ENCODE results near the gene NOP56.
"Not testable (repeated sequence)": the region's sequence is repeated elsewhere in the genome, so short reads cannot be mapped to it uniquely, and the experiment has no call there.

NOP56 gene

GRCh38 chr20:2640899-2641298 lies 11.5 kb upstream of the NOP56 start:
- no peak for DNase-seq (ENCODE audit: low read depth)

DNA sequence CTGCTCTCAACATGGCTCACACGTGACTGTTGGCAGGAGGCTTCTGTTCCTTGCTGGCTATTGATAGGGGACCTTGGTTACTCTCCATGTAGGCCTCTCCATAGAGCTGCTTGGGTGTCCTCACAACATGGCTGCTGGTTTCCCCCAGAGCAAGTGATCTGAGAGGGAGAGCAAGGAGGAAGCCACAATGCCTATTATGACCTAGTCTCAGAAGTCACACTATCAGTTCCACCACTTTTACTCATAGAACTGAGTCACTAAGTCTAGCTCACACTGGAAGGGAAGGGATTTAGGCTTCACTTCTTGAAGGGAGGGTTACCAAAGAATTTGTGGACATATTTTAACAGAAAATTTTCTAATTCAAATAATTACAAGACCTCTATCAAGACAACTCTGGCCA lies 8.7 kb upstream of the NOP56 start:
- DNase-seq (ENCODE audit: low read depth), result no peak

- peak; percentile 44 for DNase-seq (ENCODE audit: low read depth)
These were observed 508 bp downstream of the NOP56 start for GRCh38 chr20:2652724-2653555.

DNA sequence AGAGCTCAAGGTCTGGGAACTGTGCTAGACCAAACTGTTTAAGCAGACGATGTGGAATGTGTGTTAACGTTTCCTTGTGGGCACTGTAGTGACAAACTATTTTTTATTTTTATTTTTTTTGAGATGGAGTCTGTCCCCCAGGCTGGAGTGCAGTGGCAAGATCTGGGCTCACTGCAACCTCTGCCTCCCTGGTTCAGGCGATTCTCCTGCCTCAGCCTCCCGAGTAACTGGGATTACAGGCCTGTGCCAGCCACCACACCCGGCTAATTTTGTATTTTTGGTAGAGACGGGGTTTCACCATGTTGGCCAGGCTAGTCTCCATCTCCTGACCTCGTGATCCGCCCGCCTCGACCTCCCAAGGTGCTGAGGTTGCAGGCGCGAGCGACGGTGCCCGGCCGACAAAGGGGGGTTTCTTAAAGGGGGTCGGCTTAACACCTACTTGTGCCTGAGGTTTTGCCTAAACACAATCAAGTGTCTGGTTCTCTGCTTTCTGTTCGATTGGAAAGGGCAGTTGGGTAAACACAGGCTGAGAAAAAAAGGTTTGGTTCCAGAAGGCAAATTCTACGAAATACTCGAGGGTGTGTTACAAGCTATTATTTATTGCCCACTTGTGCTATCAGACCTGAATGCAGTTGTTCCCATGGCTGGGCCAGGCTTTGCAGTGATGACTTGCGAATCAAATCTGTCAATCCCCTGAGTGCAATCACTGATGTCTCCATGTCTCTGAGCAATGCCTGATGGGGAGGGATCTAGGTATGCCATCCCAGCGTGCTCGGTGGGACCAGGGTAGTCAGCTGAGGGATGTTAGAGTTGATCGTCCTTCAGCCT lies 1.3 kb downstream of the NOP56 start:
- DNase-seq (ENCODE audit: low read depth), result no peak

GRCh38 chr20:2654384-2654822 lies 2.0 kb downstream of the NOP56 start:
- no peak for DNase-seq (ENCODE audit: low read depth)

GRCh38 chr20:2654831-2655230 lies 2.4 kb downstream of the NOP56 start:
- DNase-seq (ENCODE audit: low read depth), result no peak

DNA sequence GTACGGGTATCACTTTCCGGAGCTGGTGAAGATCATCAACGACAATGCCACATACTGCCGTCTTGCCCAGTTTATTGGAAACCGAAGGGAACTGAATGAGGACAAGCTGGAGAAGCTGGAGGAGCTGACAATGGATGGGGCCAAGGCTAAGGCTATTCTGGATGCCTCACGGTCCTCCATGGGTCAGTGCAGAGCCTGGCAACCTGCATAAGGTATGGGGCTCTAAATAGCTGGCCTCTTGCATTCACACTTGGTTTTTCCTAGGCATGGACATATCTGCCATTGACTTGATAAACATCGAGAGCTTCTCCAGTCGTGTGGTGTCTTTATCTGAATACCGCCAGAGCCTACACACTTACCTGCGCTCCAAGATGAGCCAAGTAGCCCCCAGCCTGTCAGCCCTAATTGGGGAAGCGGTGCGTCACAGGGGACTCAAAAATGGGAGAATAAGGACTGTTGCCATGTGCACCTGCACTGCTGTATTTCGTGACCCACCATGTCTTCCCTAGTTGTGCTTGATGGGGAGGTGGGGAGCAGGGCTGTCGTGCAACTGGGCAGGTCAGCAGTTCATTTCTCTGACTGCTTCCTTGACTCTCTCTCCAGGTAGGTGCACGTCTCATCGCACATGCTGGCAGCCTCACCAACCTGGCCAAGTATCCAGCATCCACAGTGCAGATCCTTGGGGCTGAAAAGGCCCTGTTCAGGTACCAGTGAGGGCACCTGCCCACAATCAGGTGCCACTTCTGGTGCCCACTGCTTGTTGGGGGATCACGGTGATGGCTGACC lies 3.1 kb downstream of the NOP56 start:
- no peak for DNase-seq (ENCODE audit: low read depth)

DNA sequence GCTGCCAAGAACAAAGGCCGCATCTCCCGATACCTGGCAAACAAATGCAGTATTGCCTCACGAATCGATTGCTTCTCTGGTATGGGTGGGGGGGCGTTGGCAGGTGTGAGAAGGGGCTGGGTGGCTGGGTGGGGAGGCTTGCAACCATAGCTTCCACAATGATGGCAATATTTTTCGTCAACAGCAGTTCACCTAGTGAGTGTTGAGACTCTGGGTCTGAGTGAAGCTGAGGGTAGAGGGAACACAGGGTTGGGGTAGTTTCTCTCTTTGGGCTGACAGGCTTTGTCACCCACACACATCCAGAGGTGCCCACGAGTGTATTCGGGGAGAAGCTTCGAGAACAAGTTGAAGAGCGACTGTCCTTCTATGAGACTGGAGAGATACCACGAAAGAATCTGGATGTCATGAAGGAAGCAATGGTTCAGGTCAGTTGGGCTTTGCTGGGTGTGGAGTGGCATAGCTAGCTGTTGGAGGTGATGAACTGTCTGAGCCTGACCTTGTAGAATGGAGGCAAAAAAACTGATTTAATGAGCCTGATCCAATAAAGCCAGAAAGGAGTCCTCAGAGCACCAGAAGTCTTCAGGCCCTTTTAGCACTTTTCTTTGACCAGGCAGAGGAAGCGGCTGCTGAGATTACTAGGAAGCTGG lies 4.2 kb downstream of the NOP56 start:
- no peak for DNase-seq (ENCODE audit: low read depth)

GRCh38 chr20:2657241-2657640 lies 4.8 kb downstream of the NOP56 start:
- no peak for DNase-seq (ENCODE audit: low read depth)

- no peak for DNase-seq (ENCODE audit: low read depth)
These were observed 5.2 kb downstream of the NOP56 start for GRCh38 chr20:2657674-2658073.

- peak; percentile 44 for DNase-seq (ENCODE audit: low read depth)
These were observed 6.3 kb downstream of the NOP56 start for GRCh38 chr20:2658414-2659354.

- DNase-seq (ENCODE audit: low read depth), result no peak
These were observed 7.1 kb downstream of the NOP56 start for GRCh38 chr20:2659547-2659946.

DNA sequence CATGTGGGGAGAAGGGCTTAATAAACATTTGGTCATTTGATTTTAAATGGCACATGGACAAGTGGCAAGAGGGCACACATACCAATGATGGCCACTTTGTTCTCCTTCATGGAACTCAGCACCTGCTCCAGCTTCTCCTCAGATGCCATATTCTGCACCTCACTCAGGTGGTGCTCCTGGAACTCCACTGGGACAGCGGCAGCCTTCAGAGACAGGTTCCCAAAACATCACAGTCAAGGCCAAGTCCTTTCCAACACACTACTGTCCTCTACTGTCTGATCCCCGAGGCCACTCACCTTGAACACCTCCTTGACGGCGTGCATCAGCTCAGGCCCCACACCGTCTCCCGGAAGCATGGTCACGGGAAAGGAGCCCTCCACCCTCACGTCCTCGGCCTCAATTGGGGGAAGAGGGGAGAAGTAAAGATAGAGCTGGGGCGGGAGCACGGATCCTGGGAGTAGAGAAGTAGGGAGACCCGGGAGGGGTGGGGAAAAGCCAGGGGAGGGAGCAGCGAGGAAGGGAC lies 11.0 kb downstream of the NOP56 start:
- no peak for DNase-seq (ENCODE audit: low read depth)

DNA sequence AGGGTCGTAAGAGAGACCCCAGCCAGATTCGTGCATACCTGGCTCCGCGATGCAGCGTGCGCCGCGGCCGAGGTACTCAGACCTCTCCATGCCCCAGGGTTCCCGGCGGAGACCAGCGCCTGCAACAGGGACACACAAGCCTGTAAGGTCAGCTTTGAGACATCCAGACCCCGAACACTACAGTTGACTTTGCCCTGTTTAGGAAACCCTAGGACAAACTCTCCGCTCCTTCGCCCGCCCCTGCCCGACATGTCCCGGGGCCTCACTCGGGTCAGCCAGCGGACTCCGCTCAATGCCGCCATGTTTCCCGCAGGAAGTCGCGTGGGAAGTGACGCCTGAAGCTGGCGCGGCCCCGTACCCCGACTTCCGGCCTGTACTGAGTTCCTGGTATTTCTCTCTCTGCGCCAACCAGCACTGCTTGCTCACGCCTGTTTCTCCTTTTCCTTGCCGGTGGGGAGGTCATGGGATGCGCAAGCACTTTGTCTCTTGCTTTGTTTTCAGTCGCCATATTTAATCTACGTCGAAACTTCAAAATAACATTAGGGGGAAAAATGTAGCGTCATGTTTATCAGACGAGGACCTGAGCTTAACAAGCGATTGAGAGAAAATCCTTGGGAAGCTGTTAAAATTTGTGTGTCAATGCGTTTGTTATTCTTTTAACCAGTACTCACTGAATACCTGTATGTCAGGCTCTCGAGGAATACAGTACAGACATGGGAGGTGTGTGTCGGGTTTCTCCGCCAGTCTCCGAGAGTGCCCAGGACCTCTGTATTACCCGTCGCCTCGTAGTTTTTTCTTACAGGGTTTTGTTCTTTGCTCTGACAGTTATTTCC lies 11.7 kb downstream of the NOP56 start, which contains the start of gene IDH3B:
TSS of gene IDH3B (minus strand) at position 330 of the 833 bp plus-strand sequence. CDS start at position 302, 28 bp downstream.
- DNase-seq (ENCODE audit: low read depth), result peak; percentile 92

GRCh38 chr20:2671977-2672376 lies 19.5 kb downstream of the NOP56 start:
- no peak for DNase-seq (ENCODE audit: low read depth)

DNA sequence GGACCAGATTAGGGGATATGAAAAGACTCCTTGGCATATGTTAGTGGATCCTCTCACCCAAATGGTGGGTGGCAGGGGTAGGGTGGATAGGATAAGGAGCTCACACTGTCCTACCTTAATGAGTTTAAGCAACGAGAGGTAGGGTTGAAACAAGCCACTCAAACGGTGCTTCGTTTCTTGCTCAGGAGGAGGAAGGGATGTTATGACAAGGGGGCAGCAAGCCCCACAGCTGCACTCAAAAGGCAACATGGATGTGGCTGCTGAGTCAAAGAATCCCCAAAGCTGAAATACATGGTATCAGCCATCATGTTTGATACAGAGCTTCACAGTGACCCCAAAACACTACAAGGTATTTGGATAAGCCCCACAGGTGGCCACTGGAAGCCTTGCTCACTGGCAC lies 20.0 kb downstream of the NOP56 start:
- no peak for DNase-seq (ENCODE audit: low read depth)

GRCh38 chr20:2673453-2673852 lies 21.0 kb downstream of the NOP56 start:
- no peak for DNase-seq (ENCODE audit: low read depth)

- no peak for DNase-seq (ENCODE audit: low read depth)
These were observed 27.6 kb downstream of the NOP56 start for GRCh38 chr20:2680046-2680445.

GRCh38 chr20:2682040-2682439 lies 29.6 kb downstream of the NOP56 start:
- DNase-seq (ENCODE audit: low read depth), result not testable (repeated sequence)

Measured in ELR (cell line).